Measurements from ENCODE around the gene RPRM.

DNA sequence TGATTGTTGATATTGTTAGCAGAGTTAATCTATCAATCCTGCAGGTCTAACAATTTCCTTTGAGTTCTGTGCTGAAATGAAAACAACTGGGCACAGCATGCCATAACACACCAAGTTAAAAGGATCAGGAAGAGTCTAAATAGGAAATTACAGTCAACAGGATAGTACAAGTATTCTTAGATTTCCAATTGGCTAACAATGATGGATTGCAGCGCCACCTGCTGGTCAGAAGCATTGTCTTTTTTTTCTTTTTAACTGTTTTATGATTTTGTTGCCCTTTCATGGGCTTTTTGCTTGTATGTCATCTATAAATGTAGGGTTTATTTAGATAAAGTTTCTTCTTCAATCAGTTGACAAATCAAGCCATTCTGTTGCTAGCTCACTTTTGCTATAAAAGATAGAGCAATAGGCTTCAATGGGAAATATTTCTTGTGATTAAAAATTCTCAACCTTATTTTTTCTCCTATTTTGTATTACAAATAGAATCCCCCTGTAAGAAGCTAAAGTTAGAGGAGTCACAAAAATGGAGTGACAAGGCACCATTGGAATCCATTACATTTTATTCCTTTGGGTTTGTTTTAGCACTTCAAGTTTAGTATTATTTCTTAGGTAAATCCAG is 40.8 kb upstream of the RPRM start:
- no peak for TF ChIP-seq EZH2 (conservative IDR thresholded peaks at IDR 0.05; ENCODE audit: low read depth, low read length)
- no peak for TF ChIP-seq PHB2 (IDR thresholded peaks at IDR 0.05; ENCODE audit: partially characterized antibody)
- peak; percentile 79 for TF ChIP-seq CTCF (CRISPR knock-in tag; IDR thresholded peaks at IDR 0.05)
- no peak for TF ChIP-seq ZNF143 (CRISPR knock-in tag; IDR thresholded peaks at IDR 0.05)
- TF ChIP-seq NCOA1 (CRISPR knock-in tag; IDR thresholded peaks at IDR 0.05) = no peak
- no peak for TF ChIP-seq TCF12 (IDR thresholded peaks at IDR 0.05)
- no peak for TF ChIP-seq TCF12 (CRISPR knock-in tag; IDR thresholded peaks at IDR 0.05)
- TF ChIP-seq ZNF589 (CRISPR knock-in tag; conservative IDR thresholded peaks at IDR 0.05) = no peak
- no peak for TF ChIP-seq JUNB (CRISPR knock-in tag; IDR thresholded peaks at IDR 0.05; ENCODE audit: borderline replicate concordance)
- 0 out of 2 replicates have a peak, but pooled peaks have one; percentile 44 for TF ChIP-seq SMAD3 (CRISPR knock-in tag; IDR thresholded peaks at IDR 0.05)
- no peak for TF ChIP-seq MEIS2 (CRISPR knock-in tag; IDR thresholded peaks at IDR 0.05)
- TF ChIP-seq NR2C2 (CRISPR knock-in tag; IDR thresholded peaks at IDR 0.05; ENCODE audit: borderline replicate concordance) = no peak
- TF ChIP-seq CHD4 (IDR thresholded peaks at IDR 0.05; ENCODE audit: borderline replicate concordance, low read length) = no peak

Data from HepG2 (cell line).